Measurements from ENCODE around the gene RALGAPA1.

RALGAPA1 gene

DNA sequence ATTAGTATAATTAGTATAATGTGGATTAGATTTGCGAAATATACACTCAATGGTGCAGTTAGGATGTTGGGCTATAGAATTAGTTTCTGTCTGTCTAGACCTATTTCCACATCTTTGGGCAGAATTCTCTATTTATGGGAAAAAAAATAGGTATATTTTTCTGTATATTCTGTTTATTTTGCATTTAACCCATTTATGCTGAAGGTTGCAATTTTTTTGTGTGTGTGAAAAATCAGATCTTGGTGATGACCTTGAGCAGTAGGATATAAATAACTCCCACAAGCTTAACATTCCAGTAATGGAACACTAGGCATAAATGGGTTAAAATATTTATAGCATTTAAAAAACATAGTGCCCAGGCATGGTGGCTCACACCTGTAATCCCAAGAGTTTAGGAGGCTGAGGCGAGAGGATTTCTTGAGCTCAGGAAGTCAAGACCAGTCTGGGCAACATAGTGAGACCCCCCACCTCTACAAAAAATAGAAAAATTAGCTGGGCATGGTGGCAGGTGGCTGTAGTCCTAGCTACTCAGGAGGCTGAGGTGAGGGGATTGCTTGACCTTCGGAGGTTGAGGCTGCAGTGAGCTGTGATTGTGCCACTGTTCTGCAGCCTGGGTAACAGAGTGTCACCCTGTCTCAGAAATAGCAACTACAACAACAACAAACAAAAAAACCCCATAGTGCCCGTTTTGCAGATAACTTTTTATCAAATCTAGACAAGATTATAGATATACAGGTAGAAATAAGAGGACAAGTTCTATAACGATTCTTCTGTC lies 26.3 kb upstream of the RALGAPA1 start:
- TF ChIP-seq POLR2AphosphoS5 (IDR thresholded peaks at IDR 0.05; ENCODE audit: low read depth, low read length) (no peak), TAF1 (IDR thresholded peaks at IDR 0.05; ENCODE audit: borderline replicate concordance, insufficient read depth, low read length) (no peak), SIN3A (IDR thresholded peaks at IDR 0.05; ENCODE audit: borderline replicate concordance, insufficient read depth, low read length) (no peak), FOXP2 (optimal IDR thresholded peaks at IDR 0.05; ENCODE audit: borderline replicate concordance, extremely low read depth, extremely low read length, insufficient read depth) (no peak)
- TF ChIP-seq, protein P1, sequence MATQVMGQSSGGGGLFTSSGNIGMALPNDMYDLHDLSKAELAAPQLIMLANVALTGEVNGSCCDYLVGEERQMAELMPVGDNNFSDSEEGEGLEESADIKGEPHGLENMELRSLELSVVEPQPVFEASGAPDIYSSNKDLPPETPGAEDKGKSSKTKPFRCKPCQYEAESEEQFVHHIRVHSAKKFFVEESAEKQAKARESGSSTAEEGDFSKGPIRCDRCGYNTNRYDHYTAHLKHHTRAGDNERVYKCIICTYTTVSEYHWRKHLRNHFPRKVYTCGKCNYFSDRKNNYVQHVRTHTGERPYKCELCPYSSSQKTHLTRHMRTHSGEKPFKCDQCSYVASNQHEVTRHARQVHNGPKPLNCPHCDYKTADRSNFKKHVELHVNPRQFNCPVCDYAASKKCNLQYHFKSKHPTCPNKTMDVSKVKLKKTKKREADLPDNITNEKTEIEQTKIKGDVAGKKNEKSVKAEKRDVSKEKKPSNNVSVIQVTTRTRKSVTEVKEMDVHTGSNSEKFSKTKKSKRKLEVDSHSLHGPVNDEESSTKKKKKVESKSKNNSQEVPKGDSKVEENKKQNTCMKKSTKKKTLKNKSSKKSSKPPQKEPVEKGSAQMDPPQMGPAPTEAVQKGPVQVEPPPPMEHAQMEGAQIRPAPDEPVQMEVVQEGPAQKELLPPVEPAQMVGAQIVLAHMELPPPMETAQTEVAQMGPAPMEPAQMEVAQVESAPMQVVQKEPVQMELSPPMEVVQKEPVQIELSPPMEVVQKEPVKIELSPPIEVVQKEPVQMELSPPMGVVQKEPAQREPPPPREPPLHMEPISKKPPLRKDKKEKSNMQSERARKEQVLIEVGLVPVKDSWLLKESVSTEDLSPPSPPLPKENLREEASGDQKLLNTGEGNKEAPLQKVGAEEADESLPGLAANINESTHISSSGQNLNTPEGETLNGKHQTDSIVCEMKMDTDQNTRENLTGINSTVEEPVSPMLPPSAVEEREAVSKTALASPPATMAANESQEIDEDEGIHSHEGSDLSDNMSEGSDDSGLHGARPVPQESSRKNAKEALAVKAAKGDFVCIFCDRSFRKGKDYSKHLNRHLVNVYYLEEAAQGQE (IDR thresholded peaks at IDR 0.05; ENCODE audit: insufficient read depth in 1 of 2, low read depth in 2 of 2, low read length in 2 of 2): no peak

DNA sequence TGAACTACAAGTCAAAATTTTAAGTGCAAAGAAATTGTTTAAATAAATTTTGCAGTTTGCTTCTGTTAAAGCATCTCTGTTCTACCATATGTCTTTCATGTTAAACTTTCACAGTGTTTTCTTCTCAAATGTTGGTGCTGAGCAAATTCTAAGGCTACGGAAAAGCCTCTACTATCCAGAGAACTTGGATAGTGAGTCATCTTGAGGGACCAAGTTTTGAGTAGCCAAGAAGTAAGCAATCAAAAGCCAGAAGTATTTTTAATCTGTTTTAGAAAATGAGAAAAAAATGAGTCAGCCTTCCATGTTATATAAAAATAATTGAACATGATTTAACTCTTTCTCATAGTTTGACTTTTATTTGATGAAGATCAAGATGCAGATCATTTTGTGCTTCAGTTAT lies 20.4 kb upstream of the RALGAPA1 start:
- TF ChIP-seq, protein P1 (IDR thresholded peaks at IDR 0.05; ENCODE audit: insufficient read depth in 1 of 2, low read depth in 2 of 2, low read length in 2 of 2): no peak
- TF ChIP-seq SIN3A (IDR thresholded peaks at IDR 0.05; ENCODE audit: borderline replicate concordance, insufficient read depth, low read length): no peak
- no peak for TF ChIP-seq POLR2AphosphoS5 (IDR thresholded peaks at IDR 0.05; ENCODE audit: low read depth, low read length)
- TF ChIP-seq TAF1 (IDR thresholded peaks at IDR 0.05; ENCODE audit: borderline replicate concordance, insufficient read depth, low read length): no peak
- no peak for TF ChIP-seq FOXP2 (optimal IDR thresholded peaks at IDR 0.05; ENCODE audit: borderline replicate concordance, extremely low read depth, extremely low read length, insufficient read depth)

DNA sequence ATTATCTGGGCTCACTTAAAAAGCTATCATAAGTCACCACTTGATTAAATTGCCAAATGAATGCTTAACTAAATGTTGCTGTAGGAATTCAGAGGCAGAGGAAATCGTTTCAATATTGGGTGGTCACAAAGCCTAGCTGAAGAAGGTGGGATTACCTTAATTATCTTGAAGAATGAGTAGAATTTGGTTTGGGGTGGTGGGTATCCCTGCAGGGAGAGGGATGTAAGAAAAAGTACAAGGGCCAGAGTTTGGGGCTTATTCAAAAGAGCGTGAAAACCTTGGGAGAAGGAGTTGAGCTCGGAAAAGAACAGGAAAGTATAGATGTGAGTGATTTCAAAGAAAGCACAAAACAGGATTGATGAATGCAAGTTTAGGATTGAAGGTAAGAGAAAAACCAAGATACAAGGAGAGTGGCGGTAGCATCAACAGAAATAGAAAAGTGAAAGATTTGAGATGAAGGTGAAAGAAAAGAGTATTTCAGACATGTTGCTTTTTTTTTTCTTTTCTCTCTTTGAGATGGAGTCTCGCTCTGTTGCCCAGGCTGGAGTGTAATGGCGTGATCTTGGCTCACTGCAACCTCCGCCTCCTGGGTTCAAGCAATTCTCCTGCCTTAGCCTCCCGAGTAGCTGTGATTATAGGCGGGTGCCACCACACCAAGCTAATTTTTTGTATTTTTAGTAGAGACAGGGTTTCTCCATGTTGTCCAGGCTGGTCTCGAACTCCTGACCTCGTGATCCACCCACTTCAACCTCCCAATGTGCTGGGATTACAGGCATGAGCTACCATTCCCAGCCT lies 18.8 kb upstream of the RALGAPA1 start:
- TF ChIP-seq, protein P1 (IDR thresholded peaks at IDR 0.05; ENCODE audit: insufficient read depth in 1 of 2, low read depth in 2 of 2, low read length in 2 of 2): no peak
- TF ChIP-seq TAF1 (IDR thresholded peaks at IDR 0.05; ENCODE audit: borderline replicate concordance, insufficient read depth, low read length): no peak
- TF ChIP-seq POLR2AphosphoS5 (IDR thresholded peaks at IDR 0.05; ENCODE audit: low read depth, low read length): no peak
- no peak for TF ChIP-seq SIN3A (IDR thresholded peaks at IDR 0.05; ENCODE audit: borderline replicate concordance, insufficient read depth, low read length)
- TF ChIP-seq FOXP2 (optimal IDR thresholded peaks at IDR 0.05; ENCODE audit: borderline replicate concordance, extremely low read depth, extremely low read length, insufficient read depth): no peak

GRCh38 chr14:35826952-35827416 lies 17.9 kb upstream of the RALGAPA1 start:
- TF ChIP-seq POLR2AphosphoS5 (IDR thresholded peaks at IDR 0.05; ENCODE audit: low read depth, low read length) (no peak; the same call in 1 of the 2 replicates), FOXP2 (optimal IDR thresholded peaks at IDR 0.05; ENCODE audit: borderline replicate concordance, extremely low read depth, extremely low read length, insufficient read depth) (no peak), SIN3A (IDR thresholded peaks at IDR 0.05; ENCODE audit: borderline replicate concordance, insufficient read depth, low read length) (no peak; the same call in 1 of the 2 replicates), TAF1 (IDR thresholded peaks at IDR 0.05; ENCODE audit: borderline replicate concordance, insufficient read depth, low read length) (no peak)
- TF ChIP-seq, protein P1 (IDR thresholded peaks at IDR 0.05; ENCODE audit: insufficient read depth in 1 of 2, low read depth in 2 of 2, low read length in 2 of 2): no peak

All from PFSK-1 (cell line).